Prostate gland (tissue), 2 donors: ENCODE results near the gene CDHR5.

Experiments
- POLR2A ChIP-seq: fragments of 450-650 bp; IDR thresholded peaks from one replicate; pipeline ENCODE4 v1.6.1; 2016; ENCODE audit warnings: antibody characterized with exemption, mild to moderate bottlenecking
- POLR2AphosphoS5 ChIP-seq: sonication (generic); formaldehyde crosslinking; IDR thresholded peaks from one replicate; pipeline ENCODE4 v1.6.1; 2017; ENCODE audit warnings: antibody characterized with exemption
- TF ChIP-seq, protein P1 (sequence below), 4 experiments: fragments of 200-600 bp in 2 of 4; fragments of 450-650 bp in 2 of 4; sonication (generic) in 2 of 4; IDR thresholded peaks; 1 replicate in 3 of 4; 2 replicates in 1 of 4; pipeline ENCODE4 v1.5.1; 2016 to 2019; ENCODE audit warnings: antibody characterized with exemption in 4 of 4, mild to moderate bottlenecking in 2 of 4, moderate library complexity in 2 of 4

DNA sequence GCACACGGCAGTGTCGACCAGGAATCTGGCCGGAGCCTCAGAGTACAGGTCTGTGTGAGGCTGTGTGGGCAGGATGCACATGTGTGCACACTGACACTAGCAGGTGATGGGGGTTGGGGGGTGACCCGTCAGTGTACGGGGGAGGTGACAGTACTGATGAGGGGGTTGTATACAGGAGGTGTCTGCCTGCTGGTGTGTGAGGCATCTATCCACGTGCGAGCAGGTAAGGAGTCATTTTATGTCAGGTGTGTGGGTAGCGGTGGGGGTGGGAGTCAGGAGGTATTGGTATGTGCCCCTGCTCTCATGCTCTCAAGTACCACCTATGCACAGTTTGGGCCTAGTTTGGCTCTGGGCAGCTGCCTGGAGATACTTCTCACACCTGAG, 53.0 kb downstream of the CDHR5 start:
- TF ChIP-seq, protein P1, sequence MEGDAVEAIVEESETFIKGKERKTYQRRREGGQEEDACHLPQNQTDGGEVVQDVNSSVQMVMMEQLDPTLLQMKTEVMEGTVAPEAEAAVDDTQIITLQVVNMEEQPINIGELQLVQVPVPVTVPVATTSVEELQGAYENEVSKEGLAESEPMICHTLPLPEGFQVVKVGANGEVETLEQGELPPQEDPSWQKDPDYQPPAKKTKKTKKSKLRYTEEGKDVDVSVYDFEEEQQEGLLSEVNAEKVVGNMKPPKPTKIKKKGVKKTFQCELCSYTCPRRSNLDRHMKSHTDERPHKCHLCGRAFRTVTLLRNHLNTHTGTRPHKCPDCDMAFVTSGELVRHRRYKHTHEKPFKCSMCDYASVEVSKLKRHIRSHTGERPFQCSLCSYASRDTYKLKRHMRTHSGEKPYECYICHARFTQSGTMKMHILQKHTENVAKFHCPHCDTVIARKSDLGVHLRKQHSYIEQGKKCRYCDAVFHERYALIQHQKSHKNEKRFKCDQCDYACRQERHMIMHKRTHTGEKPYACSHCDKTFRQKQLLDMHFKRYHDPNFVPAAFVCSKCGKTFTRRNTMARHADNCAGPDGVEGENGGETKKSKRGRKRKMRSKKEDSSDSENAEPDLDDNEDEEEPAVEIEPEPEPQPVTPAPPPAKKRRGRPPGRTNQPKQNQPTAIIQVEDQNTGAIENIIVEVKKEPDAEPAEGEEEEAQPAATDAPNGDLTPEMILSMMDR (IDR thresholded peaks at IDR 0.05): no peak
- TF ChIP-seq POLR2A: no peak
- no peak for TF ChIP-seq POLR2AphosphoS5
